GM18909 (cell line): Measurements from ENCODE around the gene PDZRN4.
"Not testable (repeated sequence)": the region's sequence is repeated elsewhere in the genome, so short reads cannot be mapped to it uniquely, and the experiment has no call there.

Source experiments
- ATAC-seq: cut with Tn5 transposase; IDR thresholded peaks from one replicate; pipeline ENCODE4 v1.9.1; 2021; ENCODE audit warnings: mild to moderate bottlenecking; ENCODE audit not compliant: unreplicated experiment, poor library complexity

PDZRN4 gene

DNA sequence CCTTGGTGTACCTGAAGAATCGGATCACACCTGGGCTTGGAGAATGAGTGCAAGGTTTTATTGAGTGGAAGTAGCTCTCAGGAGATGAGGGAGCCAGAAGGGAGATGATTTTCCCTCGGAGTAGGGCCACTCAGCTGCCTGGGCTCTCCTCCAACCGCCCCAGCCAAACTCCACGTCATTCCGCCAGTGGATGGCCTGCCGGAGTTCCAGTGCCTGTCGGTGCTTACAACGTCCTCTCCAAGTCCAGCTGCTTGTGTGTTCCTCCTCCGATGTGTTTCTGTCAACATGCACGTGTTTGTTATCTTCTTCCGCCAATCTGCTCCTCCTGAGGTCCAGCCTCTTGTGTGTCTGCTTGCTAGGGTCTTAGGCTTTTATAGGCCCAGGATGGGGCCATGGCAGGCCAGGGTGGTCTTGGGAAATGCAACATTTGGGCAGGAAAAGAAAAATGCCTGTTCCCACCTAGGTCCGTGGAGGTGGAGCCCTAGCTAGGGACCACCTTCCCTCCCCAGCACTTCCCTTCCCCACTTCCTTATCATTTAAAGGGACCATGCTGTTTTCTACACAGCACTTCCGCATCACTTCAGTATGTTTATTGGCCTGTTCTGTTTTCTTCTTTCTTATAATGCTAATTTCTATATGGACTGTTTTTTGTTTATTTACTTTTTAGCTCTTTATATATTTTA, 343.2 kb downstream of the PDZRN4 start:
- ATAC-seq = no peak

DNA sequence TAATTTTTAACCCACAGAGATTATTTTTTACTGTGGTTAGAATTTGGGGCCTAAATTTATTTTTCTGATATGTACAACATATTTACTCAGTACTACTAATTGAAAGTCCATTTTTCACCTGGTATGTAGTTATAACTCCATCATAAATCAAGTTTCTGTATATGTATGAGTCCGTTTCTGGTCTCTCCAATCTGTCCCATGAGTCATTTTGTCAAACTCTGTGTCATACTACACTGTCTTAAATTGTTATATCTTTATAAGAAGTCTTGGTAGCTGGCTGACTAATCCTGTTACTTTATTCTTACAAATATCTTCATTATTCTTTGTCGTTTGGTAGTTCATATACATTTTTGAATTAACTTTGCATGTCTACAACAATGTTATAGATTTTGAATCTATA, 344.0 kb downstream of the PDZRN4 start:
- no peak for ATAC-seq

DNA sequence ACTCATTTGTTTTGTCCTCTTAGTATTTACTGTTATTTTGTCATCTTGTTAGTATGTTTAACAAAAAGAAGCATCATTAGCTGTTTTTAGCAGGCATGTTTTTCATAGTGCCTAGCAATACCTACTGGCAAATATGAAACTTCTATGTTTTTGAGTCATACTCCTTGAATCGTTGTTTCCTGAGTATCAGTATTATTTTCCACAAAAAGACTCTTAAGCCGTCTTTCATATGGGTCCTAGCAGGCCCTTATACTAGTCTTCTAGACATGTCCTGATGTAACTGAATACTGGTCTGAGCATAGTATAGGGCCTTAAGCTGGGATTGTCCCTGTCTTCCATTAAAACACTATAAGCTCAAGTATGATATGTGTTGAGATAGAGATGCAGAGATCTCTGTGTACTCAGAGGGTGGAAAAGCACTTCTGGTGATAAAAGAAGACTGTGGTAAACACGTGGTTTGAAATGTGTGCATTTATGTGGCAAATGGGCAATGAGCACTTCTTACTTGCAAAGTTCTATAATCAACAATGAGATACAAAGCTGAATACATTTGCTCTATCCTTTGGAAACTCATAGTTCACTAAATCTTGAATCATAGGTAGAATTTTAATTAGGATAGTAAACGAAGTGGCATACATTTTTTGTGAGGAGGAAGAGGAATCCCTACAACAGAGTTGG, 348.8 kb downstream of the PDZRN4 start:
- ATAC-seq = no peak

DNA sequence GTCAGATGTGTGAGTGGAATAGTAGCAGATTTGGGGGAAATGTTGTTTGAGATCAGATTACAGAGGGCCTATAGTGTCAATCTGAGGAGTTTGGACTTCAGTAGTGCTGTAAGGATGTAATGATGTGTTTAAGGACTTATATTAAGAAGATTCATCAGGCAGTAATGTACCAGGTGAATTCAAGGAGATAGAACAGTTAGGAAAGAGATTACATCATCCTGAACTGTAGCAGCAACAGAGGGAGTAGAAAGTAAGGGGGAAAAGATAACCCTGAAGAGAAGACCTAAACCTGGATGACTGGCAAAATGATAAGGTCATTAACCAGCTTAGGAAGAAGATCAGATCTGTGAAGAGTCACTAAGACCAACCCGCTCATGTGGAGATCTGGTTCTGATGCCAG, 349.4 kb downstream of the PDZRN4 start:
- no peak for ATAC-seq

DNA sequence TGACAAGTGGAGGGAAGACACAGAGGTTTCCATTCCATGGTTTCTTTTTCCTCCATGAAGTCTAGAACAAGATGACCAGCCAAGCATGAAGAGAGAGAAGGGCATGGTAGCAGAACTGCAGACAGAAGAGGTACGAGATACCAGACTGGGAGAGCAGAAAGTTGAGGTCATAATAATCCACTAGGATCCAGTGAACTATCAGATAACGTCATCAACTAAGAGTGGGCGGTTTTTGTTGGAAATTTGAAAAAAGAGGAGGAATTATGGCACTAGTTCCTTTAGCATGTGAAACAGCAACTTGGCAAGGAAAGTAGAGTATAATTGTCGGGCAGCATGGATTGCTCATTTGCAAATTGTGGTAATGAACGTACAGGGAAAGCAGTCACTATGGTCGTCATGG, 357.6 kb downstream of the PDZRN4 start:
- no peak for ATAC-seq

DNA sequence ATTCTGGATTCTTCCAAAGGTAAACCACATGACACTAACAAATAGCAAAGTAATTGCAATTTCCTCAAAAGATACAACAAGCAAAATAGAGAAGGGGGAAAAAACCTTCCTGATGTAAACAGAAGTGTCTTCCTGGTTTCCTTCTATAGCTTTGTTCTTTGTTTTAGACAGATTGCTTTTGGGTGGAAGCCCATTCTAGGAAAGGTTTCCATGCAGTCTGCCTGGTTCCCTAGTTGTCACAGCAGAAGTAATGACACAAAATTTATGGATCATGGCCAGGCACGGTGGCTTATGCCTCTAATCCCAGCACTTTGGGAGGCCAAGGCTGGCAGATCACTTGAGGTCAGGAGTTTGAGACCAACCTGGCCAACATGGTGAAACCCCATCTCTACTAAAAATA, 359.0 kb downstream of the PDZRN4 start:
- ATAC-seq = not testable (repeated sequence)

DNA sequence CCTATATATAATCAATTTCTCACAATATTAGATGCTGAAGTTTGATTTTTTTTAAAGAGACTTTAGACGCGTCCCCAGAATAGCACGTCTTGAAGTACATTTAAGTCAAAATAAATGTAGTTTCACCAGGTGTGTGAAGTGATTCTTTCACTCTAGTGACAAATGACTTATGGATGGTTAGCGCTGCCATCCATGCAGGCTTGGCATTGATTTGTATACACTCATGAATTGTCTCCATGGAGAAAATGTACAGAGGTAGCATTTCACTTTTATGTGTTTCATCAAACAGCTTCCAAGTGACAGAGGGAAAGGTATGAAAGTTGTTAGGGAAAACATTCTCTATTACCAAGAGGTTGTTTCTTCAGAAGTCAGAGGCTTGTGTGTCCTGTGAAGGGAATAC, 360.8 kb downstream of the PDZRN4 start:
- no peak for ATAC-seq

DNA sequence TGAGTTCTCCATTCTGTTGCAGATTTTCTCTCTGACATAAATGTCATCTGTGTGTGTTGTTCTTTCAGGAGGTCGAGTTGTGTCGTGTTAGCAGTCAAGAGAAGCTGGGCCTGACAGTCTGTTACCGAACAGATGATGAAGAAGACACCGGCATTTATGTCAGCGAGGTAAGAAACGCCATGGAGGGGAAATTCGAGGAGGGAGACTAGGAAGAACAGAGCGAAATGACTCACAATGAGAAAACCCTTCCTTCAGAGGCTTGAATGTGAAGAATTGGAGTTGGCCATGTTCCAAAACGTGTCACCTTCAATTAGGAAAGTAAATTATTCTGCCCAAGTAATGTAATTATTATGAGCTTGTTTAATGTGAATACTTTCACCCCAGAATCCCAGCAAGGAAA, 364.5 kb downstream of the PDZRN4 start:
- ATAC-seq = no peak

DNA sequence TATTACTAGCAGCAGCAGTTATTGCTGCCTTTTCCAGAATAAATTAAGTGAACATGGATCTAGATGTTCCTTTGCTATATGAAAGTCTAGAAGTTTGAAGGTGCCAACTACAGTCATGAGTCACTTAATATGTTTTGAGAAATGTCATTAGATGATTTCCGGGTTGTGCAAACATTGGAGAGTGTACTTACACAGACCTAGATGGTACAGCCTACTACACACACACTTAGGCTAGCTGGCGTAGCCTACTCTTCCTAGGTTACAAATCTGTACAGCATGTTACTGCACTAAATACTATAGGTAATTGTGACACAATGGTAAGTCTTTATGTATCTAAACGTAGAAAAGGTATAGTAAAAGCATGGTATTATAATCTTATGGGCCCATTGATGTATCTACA, 368.1 kb downstream of the PDZRN4 start:
- no peak for ATAC-seq

DNA sequence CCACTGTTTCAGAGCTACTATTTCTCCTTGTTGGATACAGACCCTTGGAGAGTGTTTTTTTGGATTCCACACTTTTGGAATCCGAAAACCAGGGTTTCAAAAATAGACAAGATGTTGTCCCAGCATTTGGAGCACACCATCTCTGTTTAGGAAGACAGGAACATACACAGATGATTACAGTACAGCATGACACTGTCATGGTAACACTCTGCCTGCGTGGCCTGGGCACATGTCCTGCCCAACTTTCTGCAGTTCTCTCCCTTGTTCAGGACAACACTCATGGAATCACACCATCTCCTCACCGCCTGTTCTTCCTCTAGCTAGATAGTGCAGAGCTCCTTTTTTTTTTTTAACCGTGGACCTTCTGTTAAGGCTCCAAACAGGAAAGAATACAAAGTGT, 369.2 kb downstream of the PDZRN4 start:
- ATAC-seq = no peak

DNA sequence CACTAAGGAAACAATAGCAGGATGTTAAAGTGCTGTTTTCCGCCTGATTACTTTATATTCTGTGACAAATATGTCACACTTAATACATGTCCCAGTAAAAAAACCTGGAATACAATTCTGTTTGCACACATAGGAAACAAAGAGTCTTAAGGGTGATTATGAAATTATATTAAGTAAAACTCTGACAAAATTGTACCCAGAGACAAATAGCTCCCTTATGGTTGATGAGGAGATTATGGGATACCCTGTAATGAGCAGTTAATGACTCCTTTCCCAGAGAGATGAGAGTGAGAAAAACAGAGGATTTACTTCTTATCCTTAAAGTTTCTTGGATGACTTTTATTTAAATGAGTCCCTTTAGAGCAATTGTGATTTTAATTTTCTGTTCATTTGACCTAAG, 370.6 kb downstream of the PDZRN4 start:
- no peak for ATAC-seq

DNA sequence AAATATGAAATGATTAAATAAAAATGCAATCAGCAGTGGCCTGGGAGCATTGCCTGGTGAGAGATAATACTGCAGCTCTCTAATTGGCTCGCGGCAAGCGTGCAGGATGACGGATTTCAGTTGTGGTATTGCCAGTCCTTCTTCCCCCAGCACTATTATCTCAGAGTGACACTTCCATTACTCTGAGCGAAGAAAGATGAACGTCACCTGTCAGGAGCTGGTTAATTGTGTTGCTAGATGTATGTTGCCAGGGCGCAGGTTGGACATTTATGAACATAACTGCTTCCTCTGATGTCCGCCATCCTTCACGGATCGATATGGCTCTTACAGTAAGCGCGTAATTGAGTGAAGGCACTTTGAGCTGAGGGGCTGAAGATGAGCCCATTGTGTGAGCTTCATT, 374.9 kb downstream of the PDZRN4 start:
- ATAC-seq = no peak

DNA sequence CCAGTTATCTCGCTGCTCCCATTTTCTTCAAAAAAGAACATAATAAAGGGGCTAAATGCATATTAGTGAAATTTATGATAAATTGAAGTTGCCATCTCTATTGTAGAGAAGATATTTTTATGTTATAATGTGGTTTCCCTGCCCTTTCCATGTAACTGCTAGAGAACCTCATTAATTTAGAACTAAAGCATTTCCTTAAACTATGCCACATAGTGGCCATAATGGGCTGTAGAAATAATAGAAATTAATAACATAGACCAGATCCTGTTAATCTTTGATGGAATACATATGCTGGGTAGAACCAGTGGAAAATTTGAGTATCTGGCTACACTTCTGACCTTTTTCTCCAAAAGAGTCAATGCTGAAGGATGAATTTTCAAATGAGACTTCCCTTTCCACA, 376.7 kb downstream of the PDZRN4 start:
- ATAC-seq = no peak

DNA sequence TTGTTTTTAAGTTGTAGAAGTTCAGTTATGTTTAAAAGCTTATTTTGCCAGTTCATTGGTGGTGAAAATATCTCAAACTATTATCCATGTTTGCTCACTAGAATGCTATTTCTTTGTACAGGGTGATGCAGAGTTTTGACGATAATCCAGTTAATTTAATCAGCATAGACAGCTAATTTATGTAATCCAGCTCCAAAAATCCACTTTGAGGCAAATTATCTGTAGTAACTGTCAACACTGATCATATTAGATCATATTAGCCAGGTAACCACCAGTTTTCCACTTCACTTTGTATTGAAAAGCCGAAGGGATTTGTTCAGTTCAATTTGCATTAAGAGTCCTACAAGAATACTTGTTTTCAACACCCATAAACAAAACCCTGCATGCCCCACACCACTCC, 378.6 kb downstream of the PDZRN4 start:
- no peak for ATAC-seq

DNA sequence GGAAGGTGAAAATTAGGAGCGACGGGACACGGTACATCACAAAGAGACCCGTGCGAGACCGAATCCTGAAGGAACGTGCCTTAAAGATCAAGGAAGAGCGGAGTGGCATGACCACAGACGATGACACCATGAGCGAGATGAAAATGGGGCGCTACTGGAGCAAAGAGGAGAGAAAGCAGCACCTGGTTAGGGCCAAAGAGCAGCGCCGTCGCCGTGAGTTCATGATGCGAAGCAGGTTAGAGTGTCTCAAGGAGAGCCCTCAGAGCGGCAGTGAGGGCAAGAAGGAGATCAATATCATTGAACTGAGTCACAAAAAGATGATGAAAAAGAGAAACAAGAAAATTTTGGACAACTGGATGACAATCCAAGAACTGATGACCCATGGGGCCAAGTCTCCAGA, 385.3 kb downstream of the PDZRN4 start:
- ATAC-seq = no peak

DNA sequence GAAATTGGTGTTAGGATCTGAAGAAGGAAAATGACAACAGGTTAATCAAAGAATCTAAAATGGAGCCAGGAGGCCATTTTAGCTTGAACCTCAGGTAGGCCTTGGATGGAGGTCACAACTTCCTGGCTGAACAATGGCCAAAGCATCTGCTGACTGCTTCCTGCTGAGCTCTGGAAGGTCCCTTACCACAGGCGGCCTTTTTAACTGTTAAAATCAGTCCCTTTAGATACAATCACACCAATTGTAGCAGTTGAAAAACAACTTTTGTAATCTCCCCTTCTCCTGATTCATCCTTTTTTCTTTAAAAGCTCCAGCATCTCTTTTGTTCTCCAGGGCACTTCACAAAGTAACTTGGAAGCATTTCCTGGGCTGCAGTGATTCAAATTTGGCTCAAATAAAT, 388.8 kb downstream of the PDZRN4 start:
- ATAC-seq = no peak

DNA sequence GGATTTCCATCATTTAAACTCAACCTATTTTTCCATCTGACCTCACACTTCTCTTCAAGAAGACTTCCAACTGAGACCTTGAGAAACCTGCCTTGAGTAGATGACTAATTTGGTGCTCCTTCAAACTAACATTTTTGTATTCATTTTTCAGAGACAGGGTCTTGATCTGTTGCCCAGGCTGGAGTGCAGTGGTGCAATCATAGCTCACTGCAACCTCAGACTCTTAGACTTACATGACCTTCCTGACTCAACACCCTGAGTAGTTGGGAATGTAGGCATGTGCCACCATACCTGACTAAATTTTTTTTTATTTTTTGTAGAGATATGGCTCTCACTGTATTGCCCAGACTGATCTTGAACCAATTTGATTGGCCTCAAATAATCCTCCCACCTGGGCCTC, 389.9 kb downstream of the PDZRN4 start:
- ATAC-seq = no peak

DNA sequence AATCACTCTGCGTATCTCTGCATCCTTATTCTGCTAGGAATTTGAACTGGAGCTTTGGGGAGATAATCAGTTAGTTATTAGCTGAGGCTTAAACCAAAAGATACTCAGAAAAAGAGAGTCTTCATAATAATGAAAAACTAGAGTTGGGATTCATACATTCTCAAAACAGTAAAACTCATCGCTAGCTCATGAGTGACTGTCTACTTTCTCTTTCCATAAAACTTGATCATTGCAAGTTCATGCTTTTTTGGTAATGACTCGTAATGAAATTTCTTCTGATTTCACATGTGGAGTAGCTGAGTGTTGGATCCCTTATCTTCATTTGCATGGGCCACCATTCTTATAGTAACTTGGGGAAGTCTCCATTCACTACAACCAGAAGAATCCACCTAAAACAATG, 397.7 kb downstream of the PDZRN4 start:
- no peak for ATAC-seq

DNA sequence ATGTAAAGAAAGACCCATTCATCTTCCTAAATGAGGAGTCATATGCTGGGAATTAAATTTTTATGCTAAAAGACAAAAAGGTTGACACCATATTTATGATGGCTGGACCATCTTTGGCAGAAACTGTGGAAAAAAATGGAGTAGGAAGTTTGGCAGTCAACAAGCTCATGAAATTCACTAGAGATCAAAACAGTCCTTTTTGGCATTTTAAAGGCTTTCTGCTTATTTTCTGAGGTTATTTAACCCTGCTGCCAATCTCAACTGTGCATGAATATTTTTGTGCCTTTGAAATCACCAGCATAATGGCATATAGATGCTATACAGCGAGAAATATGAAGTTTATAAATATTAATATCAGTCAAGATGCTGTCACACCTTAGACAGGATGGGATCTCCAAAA, 399.5 kb downstream of the PDZRN4 start:
- no peak for ATAC-seq

DNA sequence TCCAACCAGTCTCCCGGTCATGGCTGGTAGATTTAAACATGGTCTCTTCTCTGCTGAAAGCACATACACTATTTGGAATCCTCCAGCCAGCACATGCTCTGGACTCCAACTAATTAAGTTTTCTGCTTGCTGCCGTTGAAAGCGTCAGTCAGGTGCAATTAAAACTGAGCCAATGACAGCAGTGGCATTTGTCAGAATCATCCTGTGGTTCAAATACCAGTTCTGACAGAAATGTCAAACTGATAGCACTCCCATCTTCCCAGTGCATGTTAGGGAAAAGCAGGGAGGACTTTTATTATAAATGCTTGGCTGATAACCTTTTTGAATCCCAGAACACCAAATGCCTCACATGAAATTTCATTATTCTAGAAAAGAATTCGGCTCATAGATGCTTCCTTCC, 401.8 kb downstream of the PDZRN4 start:
- no peak for ATAC-seq

DNA sequence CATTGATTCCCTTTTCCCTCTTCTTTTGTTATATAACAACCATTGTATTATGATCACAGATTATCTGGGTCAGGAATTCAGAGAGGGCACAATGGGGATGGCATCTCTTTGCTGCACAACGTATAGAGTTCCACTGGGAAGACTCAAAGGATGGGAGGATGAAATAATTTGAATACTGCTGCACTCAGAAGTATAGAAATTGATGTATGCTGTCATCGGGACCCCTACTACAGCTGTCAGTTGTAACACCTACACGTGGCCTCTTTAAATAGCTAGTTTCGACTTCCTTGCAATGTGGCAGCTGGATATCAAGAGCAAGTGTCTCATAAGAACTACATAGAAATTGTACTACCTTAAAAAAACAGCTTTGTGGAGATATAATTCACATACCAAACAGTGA, 408.1 kb downstream of the PDZRN4 start:
- no peak for ATAC-seq

DNA sequence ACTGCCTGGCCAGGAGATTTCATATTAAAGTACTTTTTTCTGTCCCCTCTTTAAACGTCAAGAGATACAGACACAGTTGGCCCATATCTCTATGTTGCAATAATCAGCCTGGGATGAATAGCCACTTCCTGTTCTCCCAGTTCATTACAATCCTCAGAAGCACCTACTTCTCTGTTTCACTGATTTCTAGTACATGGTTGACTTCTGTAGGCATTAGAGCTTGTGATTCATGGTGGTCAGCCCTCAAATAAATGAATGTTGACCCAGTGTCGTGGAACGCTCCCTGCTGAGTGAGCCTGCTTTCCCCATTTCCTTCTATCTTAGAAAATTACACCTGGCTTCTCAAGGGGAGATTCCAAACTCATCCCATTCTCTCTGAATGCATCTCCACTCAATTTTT, 416.7 kb downstream of the PDZRN4 start:
- no peak for ATAC-seq
